Activated CD4-positive, alpha-beta T cell treated with anti-CD3 and anti-CD28 coated beads for 36 hours (primary cell): Measurements from ENCODE around the gene MYLK. TPM values are rescaled to one million over a fixed set of nuclear protein-coding genes. Genes with fewer than 3 reads are reported as not detected.

ENCODE experiments used
- ATAC-seq: fragments of 200-7000 bp; cut with Tn5 transposase; one replicate; pipeline ENCODE4 v1.10.0; 2021; ENCODE audit warnings: mild to moderate bottlenecking, moderate library complexity
- CTCF ChIA-PET: fragments of 350-600 bp; sonication (Branson Sonifier 250); formaldehyde crosslinking; loops from one replicate; lab custom pipeline; 2021; ENCODE audit warnings: antibody characterized with exemption; lab: Charles Lee
- POLR2A ChIA-PET: fragments of 350-600 bp; sonication (Branson Sonifier 250); formaldehyde crosslinking; loops from one replicate; lab custom pipeline; 2021; ENCODE audit warnings: antibody characterized with exemption, inconsistent platforms; lab: Charles Lee
- DNase-seq: peaks from one replicate; pipeline ENCODE4 v3.0.0-alpha.2; 2020
- H3K27ac Mint-ChIP-seq: one replicate; pipeline ENCODE4 v1.8.0; 2021; ENCODE audit warnings: mixed read lengths
- H3K27me3 Mint-ChIP-seq: one replicate; pipeline ENCODE4 v1.8.0; 2021; ENCODE audit warnings: mixed read lengths
- H3K36me3 Mint-ChIP-seq: one replicate; pipeline ENCODE4 v1.8.0; 2021; ENCODE audit warnings: low read depth, mixed read lengths
- H3K4me1 Mint-ChIP-seq: one replicate; pipeline ENCODE4 v1.8.0; 2021; ENCODE audit warnings: mixed read lengths
- H3K4me3 Mint-ChIP-seq: one replicate; pipeline ENCODE4 v1.8.0; 2021; ENCODE audit warnings: mild to moderate bottlenecking, moderate library complexity, mixed read lengths
- H3K9me3 Mint-ChIP-seq: one replicate; pipeline ENCODE4 v1.8.0; 2021; ENCODE audit warnings: low read depth, mixed read lengths
- intact Hi-C, 2 experiments: fragments of 100-400 bp; cut with DNase I in 1 of 2; cut with micrococcal nuclease in 1 of 2; formaldehyde crosslinking; loops; one replicate each; pipeline versions ENCODE4 v1.14.2 to v1.15.1; 2022 to 2024; cut with DNase I, micrococcal nuclease
- total RNA-seq, 2 experiments: library from RNA; stranded (reverse); gene quantifications; one replicate each; pipeline ENCODE4 v1.2.3, GENCODE V29; 2021

Gene MYLK
- total RNA-seq, 2 experiments from 2014 or later: 0.07 TPM; not detected in 1

- intact Hi-C loops: no loop called here
- Mint-ChIP-seq H3K9me3 (no peaks in the 10 kb centered on the region), H3K27ac (no peak overlapping the region), H3K4me3 (no peak overlapping the region), H3K27me3 (no peaks in the 10 kb centered on the region), H3K4me1 (no peaks in the 10 kb centered on the region), H3K36me3 (no peaks in the 10 kb centered on the region)
- no peak for DNase-seq
- ChIA-PET POLR2A (no interaction called here), CTCF (no interaction called here)
- ATAC-seq: no peak
Measured at GRCh38 chr3:123805101-123805500, 79.0 kb downstream of the MYLK start.

- DNase-seq (no peak), ATAC-seq (no peak)
- POLR2A ChIA-PET: no interaction called here
- Mint-ChIP-seq H3K36me3 (no peaks in the 10 kb centered on the region), H3K9me3 (no peaks in the 10 kb centered on the region), H3K27ac (no peak overlapping the region), H3K27me3 (no peaks in the 10 kb centered on the region), H3K4me1 (no peaks in the 10 kb centered on the region), H3K4me3 (no peak overlapping the region)
- CTCF ChIA-PET: no interaction called here
- intact Hi-C loops: no loop called here
Measured at GRCh38 chr3:123804676-123805075, 79.5 kb downstream of the MYLK start.

GRCh38 chr3:123803521-123803920 is 80.6 kb downstream of the MYLK start:
- ChIA-PET POLR2A (no interaction called here), CTCF (interaction anchor here (1.3 kb wide), 1 partner anchor 76 kb away, joined by 3 read pairs; no protein-coding TSS in a partner anchor)
- Mint-ChIP-seq H3K4me1 (no peaks in the 10 kb centered on the region), H3K27me3 (no peaks in the 10 kb centered on the region), H3K36me3 (no peaks in the 10 kb centered on the region), H3K27ac (no peak overlapping the region), H3K4me3 (no peak overlapping the region), H3K9me3 (no peaks in the 10 kb centered on the region)
- DNase-seq (no peak), ATAC-seq (no peak)
- intact Hi-C loops: no loop called here

- POLR2A ChIA-PET: no interaction called here
Measured at GRCh38 chr3:123802007-123802625, 82.0 kb downstream of the MYLK start.

GRCh38 chr3:123801474-123801873 is 82.7 kb downstream of the MYLK start:
- ChIA-PET CTCF (interaction anchor here (0.6 kb wide), 1 partner anchor 1950 kb away, joined by 3 read pairs; no protein-coding TSS in a partner anchor), POLR2A (no interaction called here)
- ATAC-seq (no peak), DNase-seq (no peak)
- H3K4me1 Mint-ChIP-seq: no peaks in the 10 kb centered on the region
- no peaks in the 10 kb centered on the region for H3K9me3 Mint-ChIP-seq
- H3K27ac Mint-ChIP-seq: no peak overlapping the region
- intact Hi-C loops: no loop called here
- H3K36me3 Mint-ChIP-seq: no peaks in the 10 kb centered on the region
- H3K27me3 Mint-ChIP-seq: no peaks in the 10 kb centered on the region
- no peak overlapping the region for H3K4me3 Mint-ChIP-seq

More at GRCh38 chr3:123802007-123802625, 82.0 kb downstream of the MYLK start:
- Mint-ChIP-seq H3K4me1 (no peaks in the 10 kb centered on the region), H3K36me3 (no peaks in the 10 kb centered on the region), H3K4me3 (no peak overlapping the region), H3K9me3 (no peaks in the 10 kb centered on the region), H3K27ac (no peak overlapping the region), H3K27me3 (no peaks in the 10 kb centered on the region)
- ATAC-seq (no peak), DNase-seq (no peak)
- intact Hi-C loops: no loop called here
- CTCF ChIA-PET: interaction anchor here (0.6 kb wide), 1 partner anchor 1950 kb away, joined by 3 read pairs; no protein-coding TSS in a partner anchor

- Mint-ChIP-seq H3K4me3 (no peak overlapping the region), H3K36me3 (no peaks in the 10 kb centered on the region), H3K27ac (no peak overlapping the region), H3K4me1 (no peaks in the 10 kb centered on the region), H3K27me3 (no peaks in the 10 kb centered on the region), H3K9me3 (no peaks in the 10 kb centered on the region)
- DNase-seq (no peak), ATAC-seq (no peak)
- intact Hi-C loops: no loop called here
- ChIA-PET POLR2A (no interaction called here), CTCF (interaction anchor here (0.7 kb wide), 1 partner anchor 144 kb away, joined by 3 read pairs; no protein-coding TSS in a partner anchor)
Measured at GRCh38 chr3:123800362-123800682, 83.8 kb downstream of the MYLK start.

- H3K27me3 Mint-ChIP-seq: no peaks in the 10 kb centered on the region
- DNase-seq (no peak), ATAC-seq (no peak)
- H3K4me1 Mint-ChIP-seq: no peaks in the 10 kb centered on the region
- ChIA-PET CTCF (interaction anchor here (0.7 to 1.6 kb wide), 2 partner anchors 12 to 144 kb away, joined by 3 read pairs; no protein-coding TSS in a partner anchor), POLR2A (no interaction called here)
- no peaks in the 10 kb centered on the region for H3K36me3 Mint-ChIP-seq
- intact Hi-C loops: no loop called here
- no peak overlapping the region for H3K27ac Mint-ChIP-seq
- no peak overlapping the region for H3K4me3 Mint-ChIP-seq
- no peaks in the 10 kb centered on the region for H3K9me3 Mint-ChIP-seq
Measured at GRCh38 chr3:123799544-123800361, 84.4 kb downstream of the MYLK start.

- DNase-seq (no peak), ATAC-seq (no peak)
- no peak overlapping the region for H3K27ac Mint-ChIP-seq
- intact Hi-C loops: no loop called here
- H3K27me3 Mint-ChIP-seq: no peaks in the 10 kb centered on the region
- H3K4me3 Mint-ChIP-seq: no peak overlapping the region
- CTCF ChIA-PET: interaction anchor here (1.6 kb wide), 1 partner anchor 13 kb away, joined by 3 read pairs; no protein-coding TSS in a partner anchor
- no peaks in the 10 kb centered on the region for H3K36me3 Mint-ChIP-seq
- POLR2A ChIA-PET: no interaction called here
- no peaks in the 10 kb centered on the region for H3K4me1 Mint-ChIP-seq
- no peaks in the 10 kb centered on the region for H3K9me3 Mint-ChIP-seq
Measured at GRCh38 chr3:123798550-123798949, 85.6 kb downstream of the MYLK start.

- no peak overlapping the region for H3K4me3 Mint-ChIP-seq
- H3K9me3 Mint-ChIP-seq: no peaks in the 10 kb centered on the region
- H3K36me3 Mint-ChIP-seq: no peaks in the 10 kb centered on the region
- peaks cover 13% of the 10 kb centered on the region for H3K27me3 Mint-ChIP-seq
- intact Hi-C loops: no loop called here
- ATAC-seq (no peak), DNase-seq (no peak)
- ChIA-PET CTCF (interaction anchor here (0.6 kb wide), 1 partner anchor 19 kb away, joined by 3 read pairs; no protein-coding TSS in a partner anchor), POLR2A (no interaction called here)
- no peak overlapping the region for H3K27ac Mint-ChIP-seq
- H3K4me1 Mint-ChIP-seq: no peaks in the 10 kb centered on the region
Measured at GRCh38 chr3:123795471-123796251, 88.5 kb downstream of the MYLK start.

GRCh38 chr3:123793425-123793824 is 90.7 kb downstream of the MYLK start:
- Mint-ChIP-seq H3K9me3 (no peaks in the 10 kb centered on the region), H3K27ac (no peak overlapping the region), H3K27me3 (peaks cover 13% of the 10 kb centered on the region), H3K36me3 (no peaks in the 10 kb centered on the region), H3K4me3 (no peak overlapping the region), H3K4me1 (no peaks in the 10 kb centered on the region)
- intact Hi-C loops: no loop called here
- CTCF ChIA-PET: no interaction called here
- no peak for ATAC-seq
- DNase-seq: no peak
- POLR2A ChIA-PET: no interaction called here

- Mint-ChIP-seq H3K4me1 (no peaks in the 10 kb centered on the region), H3K27ac (no peak overlapping the region), H3K9me3 (no peaks in the 10 kb centered on the region), H3K27me3 (peaks cover 13% of the 10 kb centered on the region), H3K4me3 (no peak overlapping the region), H3K36me3 (no peaks in the 10 kb centered on the region)
- DNase-seq: no peak
- POLR2A ChIA-PET: no interaction called here
- no peak for ATAC-seq
- CTCF ChIA-PET: no interaction called here
- intact Hi-C loops: no loop called here
Measured at GRCh38 chr3:123792473-123793201, 91.5 kb downstream of the MYLK start.
